CD4-positive, alpha-beta T cell treated with Interleukin-12 subunit alpha and Interleukin-12 subunit beta, for 1 hour (primary cell): ENCODE results near the gene UNC93A.
"Not testable (repeated sequence)": the region's sequence is repeated elsewhere in the genome, so short reads cannot be mapped to it uniquely, and the experiment has no call there.

Experiments used
- DNase-seq: peaks from one replicate; pipeline ENCODE4 v3.0.0-alpha.2; 2020

Gene UNC93A

DNA sequence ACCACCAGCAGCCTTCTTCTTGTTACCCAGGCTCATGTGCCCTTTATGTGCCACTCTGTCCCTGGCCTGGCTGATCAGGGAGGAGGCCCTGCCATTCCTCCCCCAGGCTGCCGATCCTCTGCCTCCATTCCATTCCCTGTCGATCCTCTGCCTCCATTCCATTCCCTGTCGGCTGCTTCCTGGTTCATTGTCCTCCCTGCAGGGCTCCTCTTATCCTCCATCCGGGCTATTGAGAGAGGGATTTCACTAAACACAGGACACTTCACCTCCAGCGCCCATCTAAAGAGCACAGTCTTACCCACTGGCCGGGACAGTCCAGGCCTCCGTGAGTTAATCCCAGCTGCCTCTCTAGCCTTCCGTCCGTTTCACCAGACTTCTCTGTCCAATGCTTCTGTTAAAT, 26.1 kb downstream of the UNC93A start:
- DNase-seq = no peak

DNA sequence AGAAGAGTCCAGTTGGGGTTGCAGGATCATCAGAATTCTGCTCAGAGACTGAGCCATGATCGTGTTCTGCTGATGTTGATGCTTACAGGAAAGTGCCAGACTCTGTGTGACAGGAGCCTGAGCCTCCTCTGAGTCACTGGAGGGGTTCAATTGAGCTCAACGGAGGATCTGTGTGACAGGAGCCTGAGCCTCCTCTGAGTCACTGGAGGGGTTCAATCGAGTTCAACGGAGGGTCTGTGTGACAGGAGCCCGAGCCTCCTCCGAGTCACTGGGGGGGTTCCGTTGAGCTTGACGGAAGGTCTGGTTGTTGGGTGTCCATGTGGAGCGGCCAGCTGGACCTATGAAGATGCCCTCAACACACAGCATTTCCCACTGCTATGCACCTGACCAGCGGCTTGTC, 27.2 kb downstream of the UNC93A start:
- DNase-seq = not testable (repeated sequence)

DNA sequence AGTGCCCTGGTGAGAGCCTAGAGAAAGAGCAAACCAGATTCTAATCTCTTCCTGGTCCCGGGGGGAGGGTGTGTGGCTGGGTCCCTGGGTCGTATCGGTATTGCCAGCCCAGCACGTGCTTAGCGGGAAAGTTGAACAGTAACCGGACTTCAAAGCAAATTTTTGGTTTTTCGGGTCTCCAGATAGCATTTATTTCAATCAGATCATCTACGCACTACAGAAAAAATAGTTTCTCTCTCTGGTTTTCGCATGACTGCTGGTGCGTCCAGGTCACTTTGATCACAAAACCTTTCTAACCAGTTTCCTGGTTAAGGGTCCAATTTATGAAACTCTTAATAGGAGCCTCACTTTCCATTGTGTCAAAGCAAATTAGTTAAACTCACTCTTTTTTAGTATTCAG, 27.7 kb downstream of the UNC93A start:
- DNase-seq = not testable (repeated sequence)

DNA sequence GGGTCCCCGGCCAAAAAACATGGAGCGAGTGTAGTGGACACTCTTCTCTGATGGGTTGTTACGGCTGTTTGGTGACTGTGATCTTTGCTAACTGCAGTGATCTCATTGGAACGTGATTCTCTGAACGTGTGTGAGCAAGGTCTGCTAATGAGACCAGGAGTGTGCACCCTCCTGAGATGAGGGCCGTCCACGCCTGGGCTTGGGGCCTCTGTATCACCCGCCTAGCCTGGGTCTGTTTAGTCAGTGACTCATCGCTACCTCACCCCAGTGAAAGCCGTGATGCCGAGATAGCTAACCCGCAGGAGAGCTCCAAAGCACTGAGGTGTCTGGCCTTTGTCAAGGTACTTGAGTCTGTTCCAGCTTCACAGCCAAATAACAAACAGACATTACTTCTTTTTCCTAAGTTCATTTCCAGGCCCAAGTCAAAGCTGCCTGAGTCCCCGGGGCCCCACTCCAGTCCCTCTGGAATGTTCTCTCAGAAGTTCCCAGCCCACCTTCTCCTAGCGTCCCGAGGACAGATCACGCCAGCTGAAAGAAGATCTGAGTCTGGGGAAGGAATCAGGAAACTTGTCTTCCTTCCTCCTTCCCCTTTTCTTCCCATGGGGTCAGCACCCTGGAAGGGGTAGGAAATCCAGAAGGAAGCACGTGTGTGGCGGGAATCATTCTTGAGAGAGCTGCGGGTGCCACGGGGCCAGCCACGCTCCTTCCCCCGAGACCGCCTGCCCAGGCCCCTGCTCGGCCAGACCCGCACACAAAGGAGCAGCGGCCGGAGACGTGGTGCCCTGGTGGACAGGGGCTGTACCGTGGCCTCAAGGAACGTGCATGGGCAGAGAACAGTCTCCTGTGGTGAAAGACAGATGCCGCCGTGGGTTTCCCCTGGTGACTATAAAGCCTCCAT, 29.0 kb downstream of the UNC93A start:
- not testable (repeated sequence) for DNase-seq

DNA sequence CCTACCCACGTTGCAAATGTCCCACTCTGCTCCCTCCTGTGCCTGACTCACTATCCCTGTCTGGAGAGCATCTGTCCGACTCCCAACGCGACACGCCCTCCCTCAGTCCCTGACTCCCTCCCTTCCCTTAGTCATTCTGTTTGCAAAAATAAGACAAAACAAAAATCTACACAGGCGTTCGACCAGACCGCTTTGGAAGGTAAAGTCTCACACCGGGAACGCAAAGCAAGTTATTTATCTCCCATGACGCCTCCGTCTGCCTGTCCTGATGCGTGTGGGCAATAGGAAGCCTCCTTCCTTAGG, 29.6 kb downstream of the UNC93A start:
- DNase-seq = not testable (repeated sequence)

DNA sequence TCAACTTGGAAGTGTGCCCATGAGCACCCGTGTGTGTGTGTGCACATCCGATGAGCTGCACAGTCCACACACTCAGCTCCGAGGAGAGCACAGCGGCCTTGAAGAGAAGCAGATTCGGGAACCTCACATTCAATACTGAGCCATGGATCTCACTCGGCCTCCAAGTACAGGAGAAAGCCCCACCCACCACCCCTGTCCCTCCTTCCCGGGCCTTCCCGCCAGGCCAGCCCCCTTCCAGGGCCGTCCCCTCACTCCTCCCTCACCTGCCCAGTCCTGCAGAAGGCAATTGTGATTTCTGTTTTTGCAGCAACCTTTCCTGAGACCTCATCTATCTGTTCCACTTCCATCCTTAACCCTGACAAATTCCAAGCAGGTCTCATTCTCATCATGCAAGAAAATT, 30.1 kb downstream of the UNC93A start:
- DNase-seq = not testable (repeated sequence)

DNA sequence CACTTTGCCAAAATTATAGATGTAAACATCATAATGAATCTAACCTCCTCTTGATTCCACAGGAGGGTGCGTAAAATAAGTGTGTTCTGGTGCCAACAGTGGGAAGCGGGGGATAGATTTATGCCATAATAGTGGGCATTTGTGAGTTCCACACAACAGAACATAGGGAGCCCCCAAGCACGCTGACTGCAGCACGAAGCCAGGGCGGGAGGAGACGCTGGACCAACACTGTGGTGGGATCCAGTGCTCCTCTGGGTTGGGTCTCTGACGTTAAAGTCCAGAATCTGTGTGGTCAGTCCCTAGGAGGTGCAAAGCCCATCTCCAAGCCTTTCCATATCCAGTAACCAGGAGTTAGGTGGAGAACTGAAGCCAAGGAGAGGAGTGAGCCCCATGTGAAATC, 32.0 kb downstream of the UNC93A start:
- no peak for DNase-seq

DNA sequence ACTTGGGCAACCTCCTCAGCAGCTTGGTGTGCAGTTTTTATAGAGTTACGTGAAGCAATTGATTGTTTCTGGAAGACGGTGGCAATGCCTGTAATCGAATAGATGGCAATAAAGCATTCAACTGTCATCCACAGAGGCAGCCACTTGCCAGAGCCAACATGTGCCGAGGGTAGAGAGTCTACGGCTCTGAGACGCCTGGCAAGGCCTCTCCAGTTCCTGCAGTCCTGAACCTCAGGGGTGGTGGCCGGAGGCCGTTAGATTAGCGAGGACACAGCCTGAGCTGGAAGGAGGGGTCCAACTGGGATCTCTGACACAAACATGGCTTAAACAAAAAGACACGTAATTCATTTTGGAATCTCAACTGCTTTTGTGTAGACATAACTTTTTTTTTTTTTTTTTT, 33.0 kb downstream of the UNC93A start:
- DNase-seq = no peak

DNA sequence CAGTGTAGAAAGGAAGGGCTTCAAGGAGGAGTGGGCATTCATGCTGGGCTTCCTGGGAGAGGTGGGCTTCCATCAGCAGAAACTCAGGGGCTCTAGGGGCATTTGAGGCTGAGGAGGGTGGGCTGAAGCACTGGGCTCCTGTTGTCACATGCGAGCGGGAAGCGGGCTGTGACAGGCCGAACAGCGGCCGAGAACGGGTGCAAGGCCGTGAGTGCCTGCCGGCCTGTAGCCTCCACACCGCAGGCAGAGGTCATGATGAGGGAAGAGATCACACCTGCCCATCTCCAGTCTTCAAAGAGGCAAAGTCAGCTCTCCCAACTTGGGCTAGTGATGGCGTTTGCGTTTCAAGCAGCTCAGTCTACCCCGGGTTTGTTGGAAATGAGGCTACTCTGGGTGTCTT, 34.7 kb downstream of the UNC93A start:
- no peak for DNase-seq

DNA sequence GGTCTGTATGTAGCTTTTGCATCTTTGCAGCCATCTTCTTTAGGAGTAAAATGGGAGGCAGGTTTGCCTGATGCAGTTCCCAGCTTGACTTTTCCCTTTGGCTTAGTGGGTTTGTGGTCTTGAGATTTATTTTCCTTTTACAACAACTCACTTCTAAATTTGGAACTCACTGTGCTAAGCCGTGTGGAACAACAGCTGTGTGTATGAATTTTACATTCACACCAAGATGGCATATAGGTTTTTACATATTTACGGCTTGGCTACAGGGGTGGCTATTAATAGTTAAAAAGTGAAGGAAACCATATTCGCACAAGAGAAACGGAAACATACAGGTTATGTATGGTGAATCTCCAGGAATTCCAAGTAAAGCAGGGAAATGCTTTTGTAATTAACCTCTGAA, 36.3 kb downstream of the UNC93A start:
- DNase-seq = no peak

DNA sequence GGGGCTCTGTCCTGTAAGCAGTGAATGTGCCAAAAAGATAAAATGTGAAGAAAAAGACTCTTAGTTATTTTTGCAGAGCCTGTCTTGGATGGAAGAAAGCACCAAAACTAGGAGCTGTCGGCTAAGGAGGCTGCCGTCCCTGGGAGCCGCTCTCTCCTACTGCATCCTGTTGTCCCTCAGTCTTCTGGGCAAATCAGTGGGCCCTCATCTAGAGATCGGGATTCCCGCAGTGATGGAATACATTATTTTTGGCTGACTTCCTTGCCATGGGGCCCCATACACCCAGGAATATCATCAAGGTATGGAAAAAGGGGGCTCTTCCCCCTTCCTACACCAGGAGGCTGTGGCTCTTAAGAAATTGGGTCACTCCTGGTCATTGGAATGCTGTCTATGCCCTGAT, 37.0 kb downstream of the UNC93A start:
- DNase-seq = no peak

DNA sequence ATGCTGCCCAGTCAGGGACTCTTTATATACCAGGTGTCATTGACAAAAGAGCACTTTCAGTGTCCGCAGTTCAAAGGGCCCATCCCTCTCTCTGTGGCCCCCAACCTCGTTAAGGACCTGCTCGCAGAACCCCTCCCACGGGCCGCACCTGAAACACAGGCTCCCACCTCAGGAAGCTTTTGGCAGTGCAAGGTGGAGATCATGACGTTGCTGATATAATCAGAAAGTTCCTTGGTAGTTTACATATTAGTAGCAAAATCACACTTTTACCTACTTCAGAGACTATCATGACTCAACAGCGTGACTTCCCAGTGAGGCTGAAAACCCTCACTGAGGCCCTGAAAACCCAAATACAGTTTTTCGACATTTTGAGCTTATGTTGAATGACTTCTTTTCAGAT, 37.9 kb downstream of the UNC93A start:
- no peak for DNase-seq

DNA sequence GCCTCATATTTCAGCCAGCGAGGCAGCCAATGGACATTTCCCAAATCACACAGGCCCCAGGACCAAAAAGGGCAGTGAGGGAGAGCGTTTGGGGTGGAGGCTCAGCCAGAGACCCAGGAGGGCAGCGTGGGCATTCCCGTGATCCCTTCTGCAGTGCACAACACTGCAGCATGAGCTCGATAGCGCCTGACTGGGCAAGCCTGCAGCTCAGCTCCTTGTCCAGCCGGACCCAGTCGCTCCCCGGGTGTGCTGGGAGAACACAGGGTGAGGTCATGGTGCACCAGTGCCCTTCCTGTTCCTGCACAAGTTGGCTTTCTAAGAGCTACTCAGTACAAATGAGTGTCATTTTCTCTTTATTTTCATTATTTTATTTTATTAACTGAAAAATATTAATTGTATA, 39.6 kb downstream of the UNC93A start:
- DNase-seq = no peak

DNA sequence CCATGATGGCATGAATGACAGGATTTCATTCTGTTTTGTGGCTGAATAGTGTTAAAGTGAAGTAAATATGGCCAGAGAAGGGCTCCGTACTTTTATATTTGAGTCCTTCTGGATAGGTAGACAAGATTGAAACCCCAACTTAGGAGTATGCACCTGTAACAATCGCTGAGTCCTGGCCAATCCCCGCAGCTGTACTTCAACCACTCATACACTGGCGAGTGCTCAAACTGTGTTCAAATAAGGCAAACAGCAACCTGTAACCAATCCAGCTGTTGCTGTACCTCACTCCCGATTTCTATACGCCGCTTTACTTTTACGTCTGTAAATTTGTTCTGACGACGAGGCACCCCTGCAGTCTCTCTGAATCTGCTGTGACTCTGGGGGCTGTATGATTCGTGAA, 40.5 kb downstream of the UNC93A start:
- no peak for DNase-seq

DNA sequence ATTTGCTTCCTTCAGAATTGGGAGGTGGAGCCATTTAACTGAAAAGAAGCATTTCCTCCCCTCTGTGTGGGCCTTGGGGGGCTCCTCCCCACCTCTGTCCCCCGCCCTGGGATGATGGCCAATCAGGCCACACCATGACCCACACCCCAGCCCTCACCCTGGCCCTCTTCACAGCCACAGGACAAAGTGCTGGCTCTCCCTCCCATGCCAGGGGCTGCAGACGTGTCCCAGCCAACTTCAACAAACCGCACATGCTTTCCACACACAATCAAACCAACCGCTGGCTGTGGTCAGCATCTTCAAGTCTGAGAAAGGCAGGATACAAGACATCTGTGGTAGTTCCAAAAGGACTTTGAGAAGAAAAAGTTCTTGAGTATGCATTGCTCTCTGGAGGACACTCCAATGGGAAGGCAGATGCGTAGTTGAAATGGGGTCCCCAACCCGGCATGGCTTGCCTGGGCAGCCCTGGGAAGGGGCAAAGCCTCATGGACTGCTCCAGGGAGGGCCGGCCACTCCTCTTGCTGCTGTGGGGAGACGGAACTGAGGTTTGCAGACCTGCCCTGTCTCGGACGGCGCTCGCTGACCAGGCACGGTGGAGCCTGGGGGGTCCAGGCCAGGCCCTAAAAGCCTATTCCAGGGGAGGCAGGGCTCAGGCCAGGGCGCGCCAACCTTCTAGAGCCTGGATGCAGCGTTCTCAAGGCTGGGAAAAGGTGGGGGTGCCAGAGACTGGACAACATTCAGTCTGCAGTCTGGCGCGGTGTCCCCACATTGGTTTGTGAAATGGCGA, 45.9 kb downstream of the UNC93A start:
- no peak for DNase-seq

DNA sequence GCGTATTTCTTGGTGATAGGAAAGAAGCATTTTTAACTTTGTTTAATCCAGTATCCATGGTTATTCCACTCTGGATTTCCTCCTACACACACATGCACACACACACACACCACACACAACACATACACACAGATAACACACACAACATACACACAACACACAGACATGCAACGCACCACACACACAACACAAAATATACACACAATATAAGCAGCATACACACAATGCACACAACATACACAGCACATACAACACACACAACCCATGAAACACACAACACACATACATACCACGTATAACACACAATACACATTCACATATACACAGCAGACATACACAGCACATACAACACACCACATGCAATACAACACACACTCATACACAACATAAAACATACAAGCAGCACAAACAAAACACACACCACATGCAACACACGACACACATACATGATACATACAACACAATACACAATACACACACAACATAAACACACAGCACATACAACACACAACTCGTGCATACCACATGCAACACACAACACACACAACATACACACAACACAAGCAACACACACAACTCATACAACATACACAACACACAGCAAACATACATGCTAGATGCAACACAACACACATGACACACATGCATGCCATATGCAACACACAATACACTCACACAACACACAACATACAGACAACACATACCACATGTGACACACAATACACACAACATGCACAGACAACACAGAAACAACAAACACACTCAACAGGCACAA, 46.7 kb downstream of the UNC93A start:
- no peak for DNase-seq

DNA sequence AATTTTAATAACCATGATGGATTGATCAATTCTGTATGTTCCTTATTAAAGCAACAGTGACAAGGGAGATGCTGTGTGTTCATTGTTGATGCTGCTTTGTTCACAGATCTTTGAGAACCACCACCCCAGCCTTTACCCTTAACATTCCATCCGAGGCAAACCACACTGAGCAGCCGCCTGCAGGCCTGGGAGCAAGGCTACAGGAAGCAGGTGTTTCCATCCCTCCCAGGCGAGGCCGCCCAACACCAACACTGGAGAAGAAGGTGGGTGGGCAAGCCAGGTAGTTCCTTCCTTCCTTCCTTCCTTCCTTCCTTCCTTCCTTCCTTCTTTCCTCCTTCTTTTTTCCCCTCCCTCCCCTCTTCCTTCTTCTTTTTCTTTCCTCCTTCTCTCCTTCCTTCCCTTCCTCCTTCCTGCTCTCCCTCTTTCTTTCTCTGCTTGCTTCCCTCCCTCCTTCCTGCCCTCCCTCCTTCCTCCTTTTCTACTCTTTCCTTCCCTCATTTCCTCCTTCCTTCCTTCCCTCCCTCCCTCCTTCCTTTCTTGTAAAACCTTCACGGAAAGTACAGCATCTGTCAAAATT, 47.5 kb downstream of the UNC93A start:
- no peak for DNase-seq

DNA sequence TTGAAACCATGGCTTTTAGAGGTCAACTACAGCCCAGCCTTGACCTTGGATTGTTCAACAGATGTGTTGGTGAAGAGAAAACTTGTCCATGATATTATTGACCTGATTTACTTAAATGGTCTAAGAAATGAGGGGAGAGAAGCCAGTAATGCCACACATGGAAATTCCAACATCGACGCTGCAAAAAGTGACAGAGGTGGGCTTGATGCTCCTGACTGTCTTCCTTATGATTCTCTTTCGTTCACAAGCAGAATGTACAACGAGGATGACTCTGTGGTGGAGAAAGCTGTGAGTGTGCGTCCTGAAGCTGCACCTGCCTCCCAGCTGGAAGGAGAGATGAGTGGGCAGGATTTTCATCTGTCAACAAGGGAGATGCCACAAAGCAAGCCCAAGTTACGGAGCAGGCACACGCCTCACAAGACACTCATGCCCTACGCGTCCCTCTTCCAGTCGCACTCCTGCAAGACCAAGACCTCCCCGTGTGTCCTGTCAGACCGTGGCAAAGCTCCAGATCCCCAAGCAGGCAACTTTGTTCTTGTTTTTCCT, 50.0 kb downstream of the UNC93A start:
- no peak for DNase-seq

DNA sequence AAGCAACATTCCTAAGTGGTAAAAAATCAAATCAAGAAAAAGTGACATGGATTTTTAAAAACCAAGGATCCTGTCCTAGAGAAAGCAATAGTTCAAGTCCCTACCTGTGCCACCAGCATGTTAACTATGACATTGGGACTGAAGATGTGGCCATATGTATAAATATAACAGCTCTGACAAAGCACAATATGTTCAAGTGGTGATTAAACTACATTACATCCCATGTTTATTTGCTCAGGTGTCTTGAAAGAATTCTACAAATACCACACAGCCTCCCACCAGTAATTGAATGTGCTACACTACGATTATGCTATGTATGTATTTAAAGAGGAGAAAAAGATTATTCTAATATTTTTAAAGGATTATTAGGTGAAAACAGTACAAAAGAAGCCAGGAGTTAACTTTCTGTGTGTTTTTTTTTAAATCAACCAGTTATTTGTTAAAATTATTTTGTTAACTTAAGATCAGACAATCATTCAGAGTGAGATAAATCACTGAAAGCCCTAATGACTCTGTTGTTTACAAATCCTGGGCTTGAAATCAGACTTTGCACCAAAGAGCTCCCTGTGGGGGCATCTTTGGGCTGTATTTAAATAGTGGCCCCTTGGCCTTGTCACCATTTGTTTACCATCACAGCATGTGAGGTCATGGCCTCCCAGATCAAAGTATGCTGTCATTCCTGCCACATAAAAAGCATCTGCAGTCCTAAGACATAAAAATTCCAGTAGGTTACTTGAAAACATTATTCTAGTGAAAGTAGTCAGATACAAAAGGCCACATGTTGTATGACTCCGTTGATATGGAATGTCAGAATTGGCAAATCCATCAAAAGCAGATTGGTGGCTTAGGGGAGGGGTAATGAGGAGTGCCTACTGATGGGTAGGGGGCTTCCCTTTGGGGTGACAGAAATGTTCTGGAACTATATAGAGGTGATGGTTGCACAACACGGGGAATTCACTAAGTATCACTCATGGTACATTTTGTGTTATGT, 50.8 kb downstream of the UNC93A start:
- no peak for DNase-seq

DNA sequence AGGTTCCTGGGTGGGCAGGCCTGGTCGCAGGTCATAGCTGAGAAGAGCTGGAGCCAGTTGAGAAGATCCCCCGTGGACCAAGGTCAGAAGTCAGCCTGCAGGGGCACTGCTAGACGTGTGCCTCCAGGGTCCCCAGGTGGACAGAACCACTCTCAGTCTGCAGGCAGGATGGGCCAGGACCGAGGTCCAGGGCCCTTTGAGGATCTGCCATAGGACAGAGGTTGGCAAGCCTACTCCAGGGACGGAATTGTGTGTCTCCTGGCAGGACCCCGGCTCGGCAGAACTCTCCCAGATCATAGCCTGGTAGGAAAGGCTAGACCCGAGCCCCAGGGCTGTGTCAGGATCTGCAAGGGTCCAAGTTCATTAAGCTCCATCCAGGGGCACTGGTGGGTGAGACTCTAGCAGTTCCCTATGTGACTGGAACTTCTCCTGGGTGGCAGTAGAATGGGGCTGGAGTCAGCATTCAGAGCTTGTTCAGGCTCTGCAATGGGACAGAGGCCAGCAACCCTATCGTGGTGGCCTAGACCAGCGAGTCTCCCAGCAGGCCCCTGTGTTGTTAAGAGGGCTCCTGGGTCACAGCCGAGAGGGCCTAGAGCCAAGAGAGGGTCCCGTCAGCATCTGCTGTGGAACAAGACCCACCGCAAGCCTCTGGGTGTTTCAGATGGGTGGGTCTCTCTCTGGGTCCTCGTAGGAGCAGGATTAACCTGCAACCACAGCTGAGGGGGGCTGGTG, 51.9 kb downstream of the UNC93A start:
- no peak for DNase-seq

DNA sequence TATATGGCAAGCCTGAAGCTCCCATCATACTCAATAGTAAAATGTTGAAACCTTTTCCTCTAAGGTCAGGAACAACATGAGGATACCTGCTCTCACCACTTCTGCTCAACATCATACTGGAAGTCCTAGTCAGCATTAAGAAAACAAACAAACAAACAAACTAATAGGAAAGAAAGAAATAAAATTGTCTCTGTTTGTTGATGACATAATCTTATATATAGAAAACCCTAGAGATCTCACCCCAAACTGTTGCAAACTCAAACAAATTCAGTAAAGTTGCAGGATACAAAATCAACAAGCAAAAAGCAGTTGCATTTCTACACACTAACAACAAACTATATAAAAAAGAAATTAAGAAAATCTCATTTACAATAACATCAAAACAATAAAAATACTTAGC, 54.2 kb downstream of the UNC93A start:
- DNase-seq = no peak
